NT2/D1 (cell line): Measurements from ENCODE around the gene CFAP65.

Experiments
- SUZ12 ChIP-seq: IDR thresholded peaks from 2 replicates; pipeline ENCODE4 v1.6.1; 2011; ENCODE audit not compliant: insufficient read length, insufficient read depth; ENCODE audit errors: extremely low read depth
- YY1 ChIP-seq: IDR thresholded peaks from 2 replicates; pipeline ENCODE4 v1.6.1; 2011; ENCODE audit not compliant: insufficient read length, insufficient read depth
- ZNF274 ChIP-seq: IDR thresholded peaks from 2 replicates; pipeline ENCODE4 v1.6.1; 2011; ENCODE audit warnings: mild to moderate bottlenecking, low read depth, low read length

DNA sequence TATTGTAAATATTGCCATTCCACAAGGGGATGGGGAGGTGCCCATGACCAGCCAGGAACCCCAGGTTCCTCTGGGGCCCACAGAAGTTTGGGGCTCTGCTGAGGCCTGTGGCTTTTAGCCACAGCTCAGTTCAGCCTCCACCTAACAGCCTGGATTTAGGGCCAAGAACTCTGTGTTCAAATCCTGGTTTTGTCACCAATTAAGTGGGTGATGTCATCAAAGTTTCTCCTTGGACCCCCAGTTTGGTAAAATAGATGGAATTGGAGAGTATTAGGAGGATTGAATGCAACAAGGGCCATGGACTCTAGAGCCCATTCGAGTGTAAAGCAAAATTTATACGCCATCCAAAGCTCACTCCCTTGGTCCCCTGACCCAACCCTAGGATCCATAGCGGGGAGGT lies 53.2 kb downstream of the CFAP65 start:
- no peak for TF ChIP-seq ZNF274
- no peak for TF ChIP-seq YY1
- TF ChIP-seq SUZ12 = no peak
